Measurements from ENCODE around the gene RCCD1. TPM values are rescaled to one million over a fixed set of nuclear protein-coding genes. Genes with fewer than 3 reads are reported as not detected.

RCCD1 gene
- total and polyA plus RNA-seq, 2 donors (not counting 3 experiments of a cell fraction or from before 2014, with no cell fraction given), result 8.8 to 15.3 TPM

DNA sequence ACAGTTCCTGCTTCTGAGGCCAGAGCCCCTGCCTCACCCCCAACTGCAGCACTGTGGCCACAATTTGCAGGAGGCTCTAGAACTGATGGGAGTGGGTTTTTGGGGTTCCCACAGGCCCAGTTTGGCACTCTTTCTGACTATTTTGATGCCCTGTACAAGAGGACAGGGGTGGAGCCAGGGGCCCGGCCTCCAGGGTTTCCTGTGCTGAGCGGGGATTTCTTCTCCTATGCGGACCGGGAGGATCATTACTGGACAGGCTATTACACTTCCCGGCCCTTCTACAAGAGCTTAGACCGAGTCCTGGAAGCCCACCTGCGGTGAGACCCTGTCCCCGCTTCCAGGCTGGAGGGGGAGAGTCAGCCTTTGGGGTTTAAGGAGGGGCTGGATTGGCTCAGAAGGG, 44.7 kb upstream of the RCCD1 start:
- ChIA-PET CTCF (interaction anchor here (0.7 kb wide), 1 partner anchor 26 kb away, joined by 3 read pairs; no protein-coding TSS in a partner anchor), POLR2A (no interaction called here)
- intact Hi-C loops (cut with micrococcal nuclease), result no loop called here
- TF ChIP-seq MYC (IDR thresholded peaks at IDR 0.05; ENCODE audit: low read depth, low read length) (no peak), EZH2 (IDR thresholded peaks at IDR 0.05; ENCODE audit: borderline replicate concordance, low read depth, low read length, severe bottlenecking) (no peak), POLR2AphosphoS5 (IDR thresholded peaks at IDR 0.05; ENCODE audit: insufficient read depth, low read depth, low read length) (no peak), JUN (IDR thresholded peaks at IDR 0.05; ENCODE audit: borderline replicate concordance, insufficient read depth, insufficient read length, low read depth) (no peak), GATA2 (IDR thresholded peaks at IDR 0.05; ENCODE audit: insufficient read depth, insufficient read length, low read depth, low read length) (no peak), POLR2A (IDR thresholded peaks at IDR 0.05; ENCODE audit: low read depth, low read length) (no peak), FOS (IDR thresholded peaks at IDR 0.05; ENCODE audit: borderline replicate concordance, insufficient read depth, low read length) (no peak)
- TF ChIP-seq, protein P1, sequence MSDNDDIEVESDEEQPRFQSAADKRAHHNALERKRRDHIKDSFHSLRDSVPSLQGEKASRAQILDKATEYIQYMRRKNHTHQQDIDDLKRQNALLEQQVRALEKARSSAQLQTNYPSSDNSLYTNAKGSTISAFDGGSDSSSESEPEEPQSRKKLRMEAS (IDR thresholded peaks at IDR 0.05; ENCODE audit: insufficient read depth, insufficient read length), result no peak
- TF ChIP-seq, protein P2, sequence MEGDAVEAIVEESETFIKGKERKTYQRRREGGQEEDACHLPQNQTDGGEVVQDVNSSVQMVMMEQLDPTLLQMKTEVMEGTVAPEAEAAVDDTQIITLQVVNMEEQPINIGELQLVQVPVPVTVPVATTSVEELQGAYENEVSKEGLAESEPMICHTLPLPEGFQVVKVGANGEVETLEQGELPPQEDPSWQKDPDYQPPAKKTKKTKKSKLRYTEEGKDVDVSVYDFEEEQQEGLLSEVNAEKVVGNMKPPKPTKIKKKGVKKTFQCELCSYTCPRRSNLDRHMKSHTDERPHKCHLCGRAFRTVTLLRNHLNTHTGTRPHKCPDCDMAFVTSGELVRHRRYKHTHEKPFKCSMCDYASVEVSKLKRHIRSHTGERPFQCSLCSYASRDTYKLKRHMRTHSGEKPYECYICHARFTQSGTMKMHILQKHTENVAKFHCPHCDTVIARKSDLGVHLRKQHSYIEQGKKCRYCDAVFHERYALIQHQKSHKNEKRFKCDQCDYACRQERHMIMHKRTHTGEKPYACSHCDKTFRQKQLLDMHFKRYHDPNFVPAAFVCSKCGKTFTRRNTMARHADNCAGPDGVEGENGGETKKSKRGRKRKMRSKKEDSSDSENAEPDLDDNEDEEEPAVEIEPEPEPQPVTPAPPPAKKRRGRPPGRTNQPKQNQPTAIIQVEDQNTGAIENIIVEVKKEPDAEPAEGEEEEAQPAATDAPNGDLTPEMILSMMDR (IDR thresholded peaks at IDR 0.05; ENCODE audit: extremely low read depth in 1 of 2, insufficient read depth in 1 of 2, low read depth in 1 of 2, low read length in 2 of 2), result no peak
- BruUV-seq (replicated peaks), result no TSS peak
- Histone ChIP-seq H3K9me1 (replicated peaks; ENCODE audit: control insufficient read depth, extremely low read depth, insufficient read depth, low read length) (no peaks in the 10 kb centered on the region), H3K4me3 (replicated peaks in 1 of 3; ENCODE audit: insufficient read depth in 1 of 3, low read depth in 1 of 3, low read length in 3 of 3) (no peak overlapping the region), H3K4me2 (ENCODE audit: insufficient read depth, low read length) (no peak overlapping the region), H3K27ac (ENCODE audit: insufficient read depth, low read depth, low read length) (no peak overlapping the region), H3K36me3 (ENCODE audit: control insufficient read depth in 2 of 2, extremely low read depth in 1 of 2, insufficient read depth in 2 of 2, low read length in 2 of 2) (peaks cover 5 to 69% of the 10 kb centered on the region in 2 experiments), H4K20me1 (replicated peaks; ENCODE audit: control insufficient read depth, extremely low read depth, insufficient read depth, low read length) (no peaks in the 10 kb centered on the region), H3K4me1 (ENCODE audit: control insufficient read depth, extremely low read depth, insufficient read depth, low read length) (no peaks in the 10 kb centered on the region), H3K9ac (replicated peaks; ENCODE audit: extremely low read depth, insufficient read depth, low read length) (no peak overlapping the region), H2AFZ (ENCODE audit: low read depth, low read length) (no peak overlapping the region), H3K9me3 (replicated peaks; ENCODE audit: control insufficient read depth, insufficient read depth, low read length) (no peaks in the 10 kb centered on the region), H3K79me2 (ENCODE audit: control insufficient read depth, insufficient read depth, low read length) (no peaks in the 10 kb centered on the region), H3K27me3 (ENCODE audit: control insufficient read depth in 2 of 2, insufficient read depth in 2 of 2, low read length in 2 of 2) (no peaks in the 10 kb centered on the region)
- FAIRE-seq (no peak), DNase-seq (ENCODE audit: low read depth, low spot score) (no peak)
- dilution Hi-C loops (cut with MboI; ENCODE audit: extremely low pct_ligation_motif_present, low sequenced_read_pairs), result no loop called here
